Endodermal cell (in vitro differentiated cells): Measurements from ENCODE around the gene GUCA1C. TPM values are rescaled to one million over a fixed set of nuclear protein-coding genes. Genes with fewer than 3 reads are reported as not detected.

ENCODE experiments used
- DNase-seq: peaks from one replicate; pipeline ENCODE4 v3.0.0-alpha.2; 2017
- H3K27ac ChIP-seq: 2 replicates; pipeline ENCODE4 v1.5.1; 2013; ENCODE audit warnings: mild to moderate bottlenecking, low read depth, low read length, moderate library complexity
- H3K27me3 ChIP-seq: 2 replicates; pipeline ENCODE4 v1.6.1; 2013; ENCODE audit warnings: mild to moderate bottlenecking, low read length, moderate library complexity; ENCODE audit not compliant: insufficient read depth, control insufficient read depth, poor library complexity, severe bottlenecking
- H3K36me3 ChIP-seq: 2 replicates; pipeline ENCODE4 v1.7.0; 2013; ENCODE audit warnings: mild to moderate bottlenecking, low read length, moderate library complexity; ENCODE audit not compliant: control insufficient read depth, insufficient read depth
- H3K4me1 ChIP-seq: one replicate; pipeline ENCODE4 v1.7.0; 2013; ENCODE audit warnings: low read length; ENCODE audit not compliant: control insufficient read depth, insufficient read depth
- H3K4me3 ChIP-seq: 2 replicates; pipeline ENCODE4 v1.5.1; 2013; ENCODE audit warnings: mild to moderate bottlenecking, low read length, moderate library complexity
- H3K9ac ChIP-seq: 2 replicates; pipeline ENCODE4 v1.6.1; 2013; ENCODE audit warnings: mild to moderate bottlenecking, low read length, moderate library complexity; ENCODE audit not compliant: poor library complexity, severe bottlenecking; ENCODE audit errors: extremely low read depth
- H3K9me3 ChIP-seq: 2 replicates; pipeline ENCODE4 v1.6.1; 2013; ENCODE audit warnings: mild to moderate bottlenecking, low read length, moderate library complexity; ENCODE audit not compliant: control insufficient read depth
- H3K27ac Mint-ChIP-seq: 2 replicates; pipeline ENCODE4 v1.8.0; 2020; ENCODE audit warnings: mixed read lengths
- H3K27me3 Mint-ChIP-seq: 2 replicates; pipeline ENCODE4 v1.8.0; 2021; ENCODE audit warnings: mild to moderate bottlenecking, mixed read lengths; ENCODE audit not compliant: insufficient read depth
- H3K36me3 Mint-ChIP-seq: 2 replicates; pipeline ENCODE4 v1.8.0; 2020; ENCODE audit warnings: low read depth, mixed read lengths
- H3K4me1 Mint-ChIP-seq: 2 replicates; pipeline ENCODE4 v1.8.0; 2020; ENCODE audit warnings: mixed read lengths
- H3K4me3 Mint-ChIP-seq: 2 replicates; pipeline ENCODE4 v1.8.0; 2020; ENCODE audit warnings: mild to moderate bottlenecking, moderate library complexity, mixed read lengths
- H3K9me3 Mint-ChIP-seq: 2 replicates; pipeline ENCODE4 v1.8.0; 2020; ENCODE audit warnings: mild to moderate bottlenecking, mixed read lengths
- CTCF ChIP-seq: fragments of 200-600 bp; sonication (generic); conservative IDR thresholded peaks from 2 replicates; pipeline ENCODE4 v1.5.0; 2021; ENCODE audit warnings: antibody characterized with exemption, mild to moderate bottlenecking
- WGBS, 2 experiments: methylation state at CpG; one replicate each; pipeline versions ENCODE4 v1.1.5 to v1.1.7; 2013; ENCODE audit warnings: missing lambda C conversion rate in 2 of 2, mixed read lengths in 1 of 2; ENCODE audit not compliant: insufficient coverage in 1 of 2, insufficient read length in 1 of 2; 5-methylcytosine and 5-hydroxymethylcytosine counted together
- total RNA-seq, 2 donors: library from RNA; stranded (reverse); fragmentation: NEBNext Ultra II Directional in 1 of 2; extraction: Animal tissue kit (Norgen Biotek cat#: 25700) in 1 of 2; gene quantifications; 2 replicates in 1 of 2; 3 replicates in 1 of 2; pipeline ENCODE4 v1.2.1, GENCODE V29; 2021

Gene GUCA1C
- total RNA-seq, 2 donors from 2014 or later = not detected

- no peaks in the 10 kb centered on the region for H3K27me3 Mint-ChIP-seq
- no peaks in the 10 kb centered on the region for H3K36me3 ChIP-seq
- no peaks in the 10 kb centered on the region for H3K4me1 ChIP-seq
- H3K36me3 Mint-ChIP-seq = no peaks in the 10 kb centered on the region
- no peak for DNase-seq
- TF ChIP-seq CTCF = no peak
- H3K27ac Mint-ChIP-seq = no peak overlapping the region
- H3K4me3 ChIP-seq = no peak overlapping the region
- WGBS, 2 experiments = 88 to 89% methylated on average over 1 to 2 of the region's 2 CpGs
- H3K4me3 Mint-ChIP-seq = no peak overlapping the region
- no peaks in the 10 kb centered on the region for H3K27me3 ChIP-seq
- H3K4me1 Mint-ChIP-seq = peaks cover 2% of the 10 kb centered on the region
- H3K27ac ChIP-seq = no peak overlapping the region
- no peaks in the 10 kb centered on the region for H3K9me3 ChIP-seq
- H3K9ac ChIP-seq = no peak overlapping the region
- no peaks in the 10 kb centered on the region for H3K9me3 Mint-ChIP-seq
Observed at GRCh38 chr3:108947855-108948254, 5.8 kb downstream of the GUCA1C start.

GRCh38 chr3:108946292-108947285 lies 7.1 kb downstream of the GUCA1C start:
- Mint-ChIP-seq H3K27me3 (no peaks in the 10 kb centered on the region), H3K9me3 (no peaks in the 10 kb centered on the region), H3K36me3 (no peaks in the 10 kb centered on the region), H3K4me1 (peaks cover 5% of the 10 kb centered on the region), H3K4me3 (no peak overlapping the region), H3K27ac (no peak overlapping the region)
- TF ChIP-seq CTCF = no peak
- Histone ChIP-seq H3K9ac (no peak overlapping the region), H3K4me1 (no peaks in the 10 kb centered on the region), H3K4me3 (no peak overlapping the region), H3K36me3 (no peaks in the 10 kb centered on the region), H3K9me3 (no peaks in the 10 kb centered on the region), H3K27me3 (no peaks in the 10 kb centered on the region), H3K27ac (no peak overlapping the region)
- no peak for DNase-seq
- WGBS, 2 experiments = 85 to 86% methylated on average over 5 to 8 of the region's 11 CpGs

GRCh38 chr3:108940568-108941263 lies 13.0 kb downstream of the GUCA1C start:
- 87 to 97% methylated on average over 5 of the region's 5 CpGs for WGBS, 2 experiments
- no peak for DNase-seq
- Histone ChIP-seq H3K9ac (no peak overlapping the region), H3K27ac (no peak overlapping the region), H3K4me3 (no peak overlapping the region), H3K27me3 (no peaks in the 10 kb centered on the region), H3K36me3 (no peaks in the 10 kb centered on the region), H3K9me3 (no peaks in the 10 kb centered on the region), H3K4me1 (no peaks in the 10 kb centered on the region)
- no peak for TF ChIP-seq CTCF
- no peaks in the 10 kb centered on the region for H3K27me3 Mint-ChIP-seq
- no peaks in the 10 kb centered on the region for H3K9me3 Mint-ChIP-seq
- no peaks in the 10 kb centered on the region for H3K36me3 Mint-ChIP-seq
- H3K4me1 Mint-ChIP-seq = peaks cover 5% of the 10 kb centered on the region
- H3K27ac Mint-ChIP-seq = no peak overlapping the region
- no peak overlapping the region for H3K4me3 Mint-ChIP-seq
